ENCODE results near the gene WDR89.

- TF ChIP-seq CTCF (conservative IDR thresholded peaks at IDR 0.05; ENCODE audit: low read length) (no peak), EZH2phosphoT487 (IDR thresholded peaks at IDR 0.05; ENCODE audit: borderline replicate concordance) (no peak)
These were observed 42.9 kb downstream of the WDR89 start for GRCh38 chr14:63598807-63599206.
